ENCODE measurements around the gene GATAD2A. TPM values are rescaled to one million over a fixed set of nuclear protein-coding genes. Genes with fewer than 3 reads are reported as not detected.

Gene GATAD2A
- total and polyA plus RNA-seq, 2 of the 13 experiments (the other 11 are each of a cell fraction or from before 2014, with no cell fraction given), result 16.8 to 28.6 TPM

GRCh38 chr19:19361075-19361594, 44.3 kb upstream of the GATAD2A start (continued):
- TF ChIP-seq ZNF30 (CRISPR knock-in tag; IDR thresholded peaks at IDR 0.05) (no peak), ARID4A (CRISPR knock-in tag; IDR thresholded peaks at IDR 0.05; ENCODE audit: borderline replicate concordance) (peak; percentile 32; the same call in 1 of the 2 replicates), CBX2 (IDR thresholded peaks at IDR 0.05; ENCODE audit: low read depth, low read length) (no peak), CBX2 (CRISPR knock-in tag; IDR thresholded peaks at IDR 0.05; ENCODE audit: low read depth) (no peak), ZNF737 (CRISPR knock-in tag; IDR thresholded peaks at IDR 0.05; ENCODE audit: borderline replicate concordance) (no peak), RAD51 (IDR thresholded peaks at IDR 0.05; ENCODE audit: borderline replicate concordance) (no peak), MZF1 (CRISPR knock-in tag; IDR thresholded peaks at IDR 0.05; ENCODE audit: borderline replicate concordance) (no peak), HDAC2 (CRISPR knock-in tag; IDR thresholded peaks at IDR 0.05) (0 out of 2 replicates have a peak, but pooled peaks have one; percentile 25), ZNF543 (CRISPR knock-in tag; IDR thresholded peaks at IDR 0.05) (no peak), MAFG (CRISPR knock-in tag; IDR thresholded peaks at IDR 0.05) (no peak), ZNF790 (CRISPR knock-in tag; IDR thresholded peaks at IDR 0.05; ENCODE audit: borderline replicate concordance) (no peak), ZBTB8A (CRISPR knock-in tag; IDR thresholded peaks at IDR 0.05; ENCODE audit: borderline replicate concordance, low read depth) (no peak), BHLHE40 (IDR thresholded peaks at IDR 0.05; ENCODE audit: low read length) (no peak), PPARG (CRISPR knock-in tag; conservative IDR thresholded peaks at IDR 0.05) (no peak), PATZ1 (CRISPR knock-in tag; IDR thresholded peaks at IDR 0.05) (no peak), ZNF232 (CRISPR knock-in tag; IDR thresholded peaks at IDR 0.05; ENCODE audit: borderline replicate concordance) (no peak), ZKSCAN5 (CRISPR knock-in tag; IDR thresholded peaks at IDR 0.05) (no peak), ZNF567 (CRISPR knock-in tag; IDR thresholded peaks at IDR 0.05; ENCODE audit: borderline replicate concordance) (no peak), ZSCAN12 (CRISPR knock-in tag; IDR thresholded peaks at IDR 0.05) (no peak), ZNF333 (CRISPR knock-in tag; IDR thresholded peaks at IDR 0.05; ENCODE audit: borderline replicate concordance) (no peak)
- TF ChIP-seq, protein P1, sequence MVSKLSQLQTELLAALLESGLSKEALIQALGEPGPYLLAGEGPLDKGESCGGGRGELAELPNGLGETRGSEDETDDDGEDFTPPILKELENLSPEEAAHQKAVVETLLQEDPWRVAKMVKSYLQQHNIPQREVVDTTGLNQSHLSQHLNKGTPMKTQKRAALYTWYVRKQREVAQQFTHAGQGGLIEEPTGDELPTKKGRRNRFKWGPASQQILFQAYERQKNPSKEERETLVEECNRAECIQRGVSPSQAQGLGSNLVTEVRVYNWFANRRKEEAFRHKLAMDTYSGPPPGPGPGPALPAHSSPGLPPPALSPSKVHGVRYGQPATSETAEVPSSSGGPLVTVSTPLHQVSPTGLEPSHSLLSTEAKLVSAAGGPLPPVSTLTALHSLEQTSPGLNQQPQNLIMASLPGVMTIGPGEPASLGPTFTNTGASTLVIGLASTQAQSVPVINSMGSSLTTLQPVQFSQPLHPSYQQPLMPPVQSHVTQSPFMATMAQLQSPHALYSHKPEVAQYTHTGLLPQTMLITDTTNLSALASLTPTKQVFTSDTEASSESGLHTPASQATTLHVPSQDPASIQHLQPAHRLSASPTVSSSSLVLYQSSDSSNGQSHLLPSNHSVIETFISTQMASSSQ (IDR thresholded peaks at IDR 0.05; ENCODE audit: low read depth), result no peak
- TF ChIP-seq, protein P1 (CRISPR knock-in tag; IDR thresholded peaks at IDR 0.05; ENCODE audit: borderline replicate concordance), result no peak
